ENCODE results near the gene CPEB4. TPM values are rescaled to one million over a fixed set of nuclear protein-coding genes. Genes with fewer than 3 reads are reported as not detected.

CPEB4 gene
- total and polyA plus RNA-seq, 2 of the 8 experiments (the other 6 are each of a cell fraction or from before 2014, with no cell fraction given), result 8.4 to 13.4 TPM

- TF ChIP-seq ASH2L (IDR thresholded peaks at IDR 0.05; ENCODE audit: low read length) (peak; percentile 11), TEAD4 (IDR thresholded peaks at IDR 0.05; ENCODE audit: low read depth, low read length) (no peak), BCL11A (IDR thresholded peaks at IDR 0.05; ENCODE audit: low read depth in 2 of 2, low read length in 2 of 2) (no peak), HDAC2 (IDR thresholded peaks at IDR 0.05; ENCODE audit: borderline replicate concordance in 1 of 2, low read depth in 2 of 2, low read length in 2 of 2) (peak in 1 of 2 experiments; percentile 29; a peak in 1 of 4 replicates)
These were observed 453 bp downstream of the CPEB4 start (continued) for GRCh38 chr5:173888473-173889131.

Measured in H1 (cell line).